GM19395 (cell line): ENCODE data around the gene TF.
"Not testable (repeated sequence)": the region's sequence is repeated elsewhere in the genome, so short reads cannot be mapped to it uniquely, and the experiment has no call there.

ENCODE experiments used
- ATAC-seq: cut with Tn5 transposase; IDR thresholded peaks from one replicate; pipeline ENCODE4 v1.9.1; 2021; ENCODE audit warnings: mild to moderate bottlenecking, moderate library complexity; ENCODE audit not compliant: unreplicated experiment

TF gene

GRCh38 chr3:133763797-133764683 lies 17.8 kb downstream of the TF start:
- no peak for ATAC-seq

GRCh38 chr3:133765256-133765655 lies 19.1 kb downstream of the TF start:
- no peak for ATAC-seq

GRCh38 chr3:133767607-133768006 lies 21.4 kb downstream of the TF start:
- no peak for ATAC-seq

GRCh38 chr3:133769536-133769935 lies 23.3 kb downstream of the TF start:
- no peak for ATAC-seq

GRCh38 chr3:133773732-133774131 lies 27.5 kb downstream of the TF start:
- no peak for ATAC-seq

GRCh38 chr3:133775309-133775708 lies 29.1 kb downstream of the TF start:
- no peak for ATAC-seq

- ATAC-seq, result no peak
Observed at GRCh38 chr3:133775835-133776234, 29.6 kb downstream of the TF start.

GRCh38 chr3:133776794-133777438 lies 30.7 kb downstream of the TF start:
- no peak for ATAC-seq

GRCh38 chr3:133777807-133778568 lies 31.8 kb downstream of the TF start:
- ATAC-seq, result no peak

- ATAC-seq, result no peak
Observed at GRCh38 chr3:133779626-133780203, 33.5 kb downstream of the TF start.

- ATAC-seq, result not testable (repeated sequence)
Observed at GRCh38 chr3:133780756-133781155, 34.6 kb downstream of the TF start.

GRCh38 chr3:133781570-133781969 lies 35.4 kb downstream of the TF start:
- ATAC-seq, result no peak

- ATAC-seq, result no peak
Observed at GRCh38 chr3:133782454-133782853, 36.3 kb downstream of the TF start.

- no peak for ATAC-seq
Observed at GRCh38 chr3:133783762-133784161, 37.6 kb downstream of the TF start.

GRCh38 chr3:133788024-133788423 lies 41.8 kb downstream of the TF start:
- ATAC-seq, result no peak

- ATAC-seq, result no peak
Observed at GRCh38 chr3:133792171-133792763, 46.1 kb downstream of the TF start.

GRCh38 chr3:133797396-133798105 lies 51.4 kb downstream of the TF start:
- no peak for ATAC-seq

GRCh38 chr3:133799794-133800585 lies 53.8 kb downstream of the TF start:
- no peak for ATAC-seq

- ATAC-seq, result no peak
Observed at GRCh38 chr3:133803469-133803868, 57.3 kb downstream of the TF start.
